Testis (tissue), 2 donors: ENCODE results near the gene TMEM109.

Source experiments
- CTCF ChIP-seq, 3 experiments: fragments of 450-650 bp in 2 of 3; fragments of 200-600 bp in 1 of 3; sonication (generic) in 1 of 3; IDR thresholded peaks; one replicate each; pipeline ENCODE4 v1.5.1; 2016 to 2019; ENCODE audit warnings: antibody characterized with exemption in 3 of 3, mild to moderate bottlenecking in 2 of 3, moderate library complexity in 1 of 3
- POLR2A ChIP-seq: fragments of 450-650 bp; IDR thresholded peaks from one replicate; pipeline ENCODE4 v1.6.1; 2017; ENCODE audit warnings: antibody characterized with exemption, mild to moderate bottlenecking, moderate library complexity

GRCh38 chr11:60934790-60935605 lies 21.0 kb downstream of the TMEM109 start:
- TF ChIP-seq CTCF (IDR thresholded peaks at IDR 0.05): no peak
- no peak for TF ChIP-seq POLR2A
